Testis (tissue), 3 donors: ENCODE data around the gene AKAP6. TPM values are rescaled to one million over a fixed set of nuclear protein-coding genes. Genes with fewer than 3 reads are reported as not detected.

Source experiments
- DNase-seq: peaks from one replicate; pipeline ENCODE4 v3.0.0-alpha.2; 2019
- H3K27ac ChIP-seq, 2 donors: fragments of 200-600 bp; sonication (generic); one replicate each; pipeline ENCODE4 v1.5.1; 2019
- H3K27me3 ChIP-seq: fragments of 200-600 bp; sonication (generic); one replicate; pipeline ENCODE4 v1.5.1; 2019
- H3K36me3 ChIP-seq: fragments of 200-600 bp; sonication (generic); one replicate; pipeline ENCODE4 v1.5.1; 2017; ENCODE audit warnings: low read depth; ENCODE audit errors: missing control alignments
- H3K4me1 ChIP-seq: fragments of 200-600 bp; sonication (generic); one replicate; pipeline ENCODE4 v1.5.1; 2019
- H3K4me3 ChIP-seq, 2 donors: fragments of 200-600 bp; sonication (generic); one replicate each; pipeline ENCODE4 v1.5.1; 2017 to 2019
- H3K9me3 ChIP-seq: fragments of 200-600 bp; sonication (generic); one replicate; pipeline ENCODE4 v1.5.1; 2017
- CTCF ChIP-seq, 3 experiments: fragments of 450-650 bp in 2 of 3; fragments of 200-600 bp in 1 of 3; sonication (generic) in 1 of 3; IDR thresholded peaks; one replicate each; pipeline ENCODE4 v1.5.1; 2016 to 2019; ENCODE audit warnings: antibody characterized with exemption in 3 of 3, mild to moderate bottlenecking in 2 of 3, moderate library complexity in 1 of 3
- POLR2A ChIP-seq: fragments of 450-650 bp; IDR thresholded peaks from one replicate; pipeline ENCODE4 v1.6.1; 2017; ENCODE audit warnings: antibody characterized with exemption, mild to moderate bottlenecking, moderate library complexity
- WGBS, 2 donors: methylation state at CpG; one replicate each; pipeline ENCODE4 v1.1.5; 2018; 5-methylcytosine and 5-hydroxymethylcytosine counted together
- intact Hi-C: fragments of 100-400 bp; cut with DNase I; formaldehyde crosslinking; loops from one replicate; pipeline ENCODE4 v1.15.1; 2023; ENCODE audit warnings: low total_unique reads
- polyA plus RNA-seq: library from polyadenylated mRNA; stranded (reverse); fragments of 350-450 nt; fragmentation: Illumina TruSeq; extraction: RNeasy Lipid Tissue Mini Kit (QIAGEN cat#74804); gene quantifications from one replicate; pipeline ENCODE4 v1.2.3, GENCODE V29; 2014; ENCODE audit warnings: low read depth, low replicate concordance; ENCODE audit not compliant: insufficient read depth
- total RNA-seq, 2 donors: library from RNA; depleted of rRNA; stranded (reverse); fragments of >200 nt; gene quantifications; one replicate each; pipeline ENCODE4 v1.2.3, GENCODE V29; 2016

Gene AKAP6
- total and polyA plus RNA-seq, 3 donors from 2014 or later = 26.6 to 30.9 (median 30.9) TPM

GRCh38 chr14:32678088-32678487, 349.0 kb downstream of the AKAP6 start:
- H3K9me3 ChIP-seq = no peaks in the 10 kb centered on the region
- no peak overlapping the region for H3K4me3 ChIP-seq
- no peaks in the 10 kb centered on the region for H3K4me1 ChIP-seq
- WGBS, 2 donors = 92 to 94% methylated on average over 3 of the region's 3 CpGs
- no peaks in the 10 kb centered on the region for H3K27me3 ChIP-seq
- TF ChIP-seq POLR2A (no peak), CTCF (IDR thresholded peaks at IDR 0.05) (no peak)
- intact Hi-C loops = no loop called here
- H3K36me3 ChIP-seq = no peaks in the 10 kb centered on the region
- H3K27ac ChIP-seq = no peak overlapping the region
- DNase-seq = no peak

- TF ChIP-seq CTCF (IDR thresholded peaks at IDR 0.05) (no peak), POLR2A (no peak)
- intact Hi-C loops = no loop called here
Observed at GRCh38 chr14:32679927-32680612, 351.0 kb downstream of the AKAP6 start.

GRCh38 chr14:32681598-32681997, 352.5 kb downstream of the AKAP6 start:
- TF ChIP-seq CTCF (IDR thresholded peaks at IDR 0.05) (no peak), POLR2A (no peak)
- H3K4me1 ChIP-seq = no peaks in the 10 kb centered on the region
- no peaks in the 10 kb centered on the region for H3K9me3 ChIP-seq
- H3K27ac ChIP-seq = no peak overlapping the region
- H3K4me3 ChIP-seq = no peak overlapping the region
- H3K36me3 ChIP-seq = no peaks in the 10 kb centered on the region
- intact Hi-C loops = no loop called here
- no peak for DNase-seq
- no peaks in the 10 kb centered on the region for H3K27me3 ChIP-seq

More at GRCh38 chr14:32679927-32680612, 351.0 kb downstream of the AKAP6 start:
- H3K27ac ChIP-seq = peak overlapping the region in 1 of 2 donors; percentile 27
- H3K27me3 ChIP-seq = no peaks in the 10 kb centered on the region
- no peaks in the 10 kb centered on the region for H3K4me1 ChIP-seq
- DNase-seq = no peak
- WGBS, 2 donors = 55 to 61% methylated on average over 2 of the region's 2 CpGs
- H3K9me3 ChIP-seq = no peaks in the 10 kb centered on the region
- no peaks in the 10 kb centered on the region for H3K36me3 ChIP-seq
- no peak overlapping the region for H3K4me3 ChIP-seq

GRCh38 chr14:32682214-32682613, 353.1 kb downstream of the AKAP6 start:
- intact Hi-C loops = no loop called here
- DNase-seq = no peak
- 78 to 86% methylated on average over 3 of the region's 3 CpGs for WGBS, 2 donors
- Histone ChIP-seq H3K4me1 (no peaks in the 10 kb centered on the region), H3K4me3 (no peak overlapping the region), H3K27me3 (no peaks in the 10 kb centered on the region), H3K9me3 (no peaks in the 10 kb centered on the region), H3K27ac (no peak overlapping the region), H3K36me3 (no peaks in the 10 kb centered on the region)
- TF ChIP-seq CTCF (IDR thresholded peaks at IDR 0.05) = no peak
- no peak for TF ChIP-seq POLR2A

GRCh38 chr14:32683679-32684078, 354.6 kb downstream of the AKAP6 start:
- TF ChIP-seq CTCF (IDR thresholded peaks at IDR 0.05) = no peak
- TF ChIP-seq POLR2A = no peak
- H3K27ac ChIP-seq = no peak overlapping the region
- intact Hi-C loops = no loop called here
- no peak overlapping the region for H3K4me3 ChIP-seq
- 68 to 83% methylated on average over 1 of the region's 1 CpG for WGBS, 2 donors
- DNase-seq = no peak
- H3K27me3 ChIP-seq = no peaks in the 10 kb centered on the region
- H3K4me1 ChIP-seq = no peaks in the 10 kb centered on the region
- no peaks in the 10 kb centered on the region for H3K36me3 ChIP-seq
- H3K9me3 ChIP-seq = no peaks in the 10 kb centered on the region
